IMR-90 (cell line): ENCODE measurements around the gene TMEM59. TPM values are rescaled to one million over a fixed set of nuclear protein-coding genes. Genes with fewer than 3 reads are reported as not detected.

ENCODE experiments used
- ATAC-seq: fragments of 200-7000 bp; cut with Tn5 transposase; 2 replicates; pipeline ENCODE4 v1.9.1; 2020; ENCODE audit warnings: low read depth, mild to moderate bottlenecking, moderate library complexity
- BruUV-seq: library from RNA; stranded (reverse); fragments of 400-500 nt; replicated peaks from 2 replicates; lab custom pipeline; 2021; lab: Mats Ljungman, UMichigan
- CTCF ChIA-PET: fragments of 300-600 bp; formaldehyde crosslinking; extraction: SDS; loops from one replicate; lab custom pipeline; 2021; ENCODE audit warnings: antibody characterized with exemption; lab: Yijun Ruan, JAX
- POLR2A ChIA-PET: fragments of 300-600 bp; sonication (Branson Sonifier 250); formaldehyde crosslinking; loops from one replicate; lab custom pipeline; 2022; ENCODE audit warnings: antibody characterized with exemption; ENCODE audit not compliant: unreplicated experiment; lab: Charles Lee
- DNase-seq: peaks from one replicate; pipeline ENCODE4 v3.0.0; 2013
- H2AFZ ChIP-seq: replicated peaks from 2 replicates; pipeline ENCODE3; 2013; ENCODE audit warnings: low read length, mild to moderate bottlenecking; ENCODE audit not compliant: poor library complexity
- H2AK5ac ChIP-seq: 2 replicates; pipeline ENCODE4 v1.6.1; 2013; ENCODE audit warnings: low read depth, low read length, inconsistent platforms
- H2AK9ac ChIP-seq: replicated peaks from 2 replicates; pipeline ENCODE3; 2013; ENCODE audit warnings: mild to moderate bottlenecking, low read depth, low read length, moderate library complexity; ENCODE audit not compliant: poor library complexity
- H2BK120ac ChIP-seq: 2 replicates; pipeline ENCODE4 v1.6.1; 2013; ENCODE audit warnings: low read depth, low read length, inconsistent platforms
- H2BK15ac ChIP-seq: 3 replicates; pipeline ENCODE4 v1.6.1; 2013; ENCODE audit warnings: low read depth, low read length, inconsistent platforms
- H2BK20ac ChIP-seq: 2 replicates; pipeline ENCODE4 v1.6.1; 2013; ENCODE audit warnings: low read depth, mild to moderate bottlenecking, inconsistent platforms, low read length, moderate library complexity
- H2BK5ac ChIP-seq: 2 replicates; pipeline ENCODE4 v1.6.1; 2013; ENCODE audit warnings: mild to moderate bottlenecking, low read depth, low read length, inconsistent platforms; ENCODE audit not compliant: poor library complexity, severe bottlenecking
- H3K14ac ChIP-seq: replicated peaks from 2 replicates; pipeline ENCODE4 v1.6.1; 2013; ENCODE audit warnings: low read depth, low read length, inconsistent platforms
- H3K18ac ChIP-seq: 2 replicates; pipeline ENCODE4 v1.6.1; 2013; ENCODE audit warnings: low read depth, low read length, control low read depth
- H3K23ac ChIP-seq: 2 replicates; pipeline ENCODE4 v1.6.1; 2013; ENCODE audit warnings: low read depth, low read length, inconsistent platforms
- H3K27ac ChIP-seq: 2 replicates; pipeline ENCODE4 v1.5.1; 2013; ENCODE audit warnings: mild to moderate bottlenecking, control low read depth, low read length; ENCODE audit not compliant: insufficient read depth
- H3K27me3 ChIP-seq: 2 replicates; pipeline ENCODE4 v1.6.1; 2013; ENCODE audit warnings: low read length; ENCODE audit not compliant: control insufficient read depth, insufficient read depth
- H3K36me3 ChIP-seq: 2 replicates; pipeline ENCODE4 v1.6.1; 2013; ENCODE audit warnings: low read length, mixed read lengths; ENCODE audit not compliant: control insufficient read depth, insufficient read depth
- H3K4ac ChIP-seq: 2 replicates; pipeline ENCODE4 v1.6.1; 2013; ENCODE audit warnings: low read depth, low read length, inconsistent platforms
- H3K4me1 ChIP-seq: 2 replicates; pipeline ENCODE4 v1.6.1; 2013; ENCODE audit warnings: low read length, mixed read lengths; ENCODE audit not compliant: control insufficient read depth, insufficient read depth
- H3K4me2 ChIP-seq: 2 replicates; pipeline ENCODE4 v1.6.1; 2013; ENCODE audit warnings: low read depth, mild to moderate bottlenecking, control low read depth, low read length, moderate library complexity
- H3K4me3 ChIP-seq: 2 replicates; pipeline ENCODE4 v1.5.1; 2013; ENCODE audit warnings: low read depth, mild to moderate bottlenecking, control low read depth, low read length, moderate library complexity; ENCODE audit not compliant: insufficient read depth
- H3K56ac ChIP-seq: 2 replicates; pipeline ENCODE4 v1.6.1; 2013; ENCODE audit warnings: low read length, inconsistent platforms; ENCODE audit not compliant: insufficient read depth; ENCODE audit errors: extremely low read depth
- H3K79me1 ChIP-seq, 2 experiments: 2 replicates each; pipeline ENCODE4 v1.6.1; 2013; ENCODE audit warnings: low read length in 2 of 2, inconsistent platforms in 1 of 2, low read depth in 1 of 2
- H3K9ac ChIP-seq: 2 replicates; pipeline ENCODE4 v1.6.1; 2013; ENCODE audit warnings: low read depth, low read length, control low read depth
- H3K9me1 ChIP-seq: 2 replicates; pipeline ENCODE4 v1.6.1; 2013; ENCODE audit warnings: low read length, inconsistent platforms; ENCODE audit not compliant: insufficient read depth
- H3K9me3 ChIP-seq: 2 replicates; pipeline ENCODE4 v1.6.1; 2013; ENCODE audit warnings: low read length; ENCODE audit not compliant: control insufficient read depth, insufficient read depth
- H4K20me1 ChIP-seq: 2 replicates; pipeline ENCODE4 v1.6.1; 2013; ENCODE audit warnings: low read length, inconsistent platforms; ENCODE audit not compliant: insufficient read depth
- H4K5ac ChIP-seq: 2 replicates; pipeline ENCODE4 v1.6.1; 2013; ENCODE audit warnings: mild to moderate bottlenecking, low read depth, low read length, control low read depth
- H4K8ac ChIP-seq, 2 experiments: 2 replicates each; pipeline ENCODE4 v1.6.1; 2013; ENCODE audit warnings: low read depth in 2 of 2, low read length in 2 of 2, control low read depth in 1 of 2, inconsistent platforms in 1 of 2
- H4K91ac ChIP-seq: 2 replicates; pipeline ENCODE4 v1.6.1; 2013; ENCODE audit warnings: low read depth, low read length, inconsistent platforms; ENCODE audit not compliant: insufficient read depth
- CEBPB ChIP-seq: IDR thresholded peaks from 2 replicates; pipeline ENCODE4 v1.6.1; 2012; ENCODE audit warnings: low read depth, low read length, improper control_type of control experiment
- CHD1 ChIP-seq: IDR thresholded peaks from 2 replicates; pipeline ENCODE4 v1.6.1; 2012; ENCODE audit warnings: low read depth, low read length, improper control_type of control experiment
- FOS ChIP-seq: fragments of 150-350 bp; IDR thresholded peaks from 2 replicates; pipeline ENCODE4 v1.6.1; 2016; ENCODE audit warnings: low read depth, low read length
- MAFK ChIP-seq: IDR thresholded peaks from 2 replicates; pipeline ENCODE4 v1.6.1; 2012; ENCODE audit warnings: low read depth, low read length, improper control_type of control experiment
- MAZ ChIP-seq: IDR thresholded peaks from 2 replicates; pipeline ENCODE4 v1.6.1; 2012; ENCODE audit warnings: low read depth, mild to moderate bottlenecking, low read length, improper control_type of control experiment, moderate library complexity, borderline replicate concordance
- MXI1 ChIP-seq: IDR thresholded peaks from 2 replicates; pipeline ENCODE4 v1.6.1; 2012; ENCODE audit warnings: low read depth, mild to moderate bottlenecking, low read length, moderate library complexity, borderline replicate concordance
- NFE2L2 ChIP-seq: fragments of 150-350 bp; IDR thresholded peaks from 2 replicates; pipeline ENCODE4 v1.6.1; 2016; ENCODE audit warnings: low read depth, mild to moderate bottlenecking, low read length
- POLR2A ChIP-seq: IDR thresholded peaks from 2 replicates; pipeline ENCODE4 v1.6.1; 2012; ENCODE audit warnings: mild to moderate bottlenecking, low read depth, low read length
- RAD21 ChIP-seq: IDR thresholded peaks from 2 replicates; pipeline ENCODE4 v1.6.1; 2012; ENCODE audit warnings: low read length, improper control_type of control experiment
- SMC3 ChIP-seq: fragments of 150-350 bp; IDR thresholded peaks from 2 replicates; pipeline ENCODE4 v1.6.1; 2016; ENCODE audit warnings: low read depth, mild to moderate bottlenecking, antibody characterized with exemption, low read length, moderate library complexity
- WGBS, 2 experiments: methylation state at CpG; one replicate each; pipeline versions ENCODE4 v1.1.5 to v1.1.7; 2013; ENCODE audit warnings: missing lambda C conversion rate in 2 of 2; ENCODE audit not compliant: insufficient read length in 1 of 2; ENCODE audit errors: extremely low coverage in 2 of 2; 5-methylcytosine and 5-hydroxymethylcytosine counted together
- dilution Hi-C: fragments of 300-500 bp; cut with HindIII; formaldehyde crosslinking; loops from one replicate; pipeline ENCODE4 v1.14.3; 2018; ENCODE audit warnings: low sequenced_read_pairs; ENCODE audit not compliant: unreplicated experiment
- in situ Hi-C: fragments of 300-500 bp; cut with MboI; formaldehyde crosslinking; loops from 3 replicates; pipeline ENCODE4 v1.14.3; 2019; ENCODE audit warnings: low sequenced_read_pairs, inconsistent platforms, mixed read lengths
- intact Hi-C: fragments of 100-400 bp; cut with micrococcal nuclease; formaldehyde crosslinking; loops from 2 replicates; pipeline ENCODE4 v1.10.0; 2022
- polyA plus RNA-seq, 3 experiments: library from polyadenylated mRNA; depleted of rRNA; stranded (reverse); fragments of >200 nt; gene quantifications; 2 replicates each; pipeline ENCODE4 v1.2.3, GENCODE V29; 2012; ENCODE audit warnings: low replicate concordance in 1 of 3
- total RNA-seq: library from RNA; depleted of rRNA; stranded (reverse); fragments of >200 nt; gene quantifications from 2 replicates; pipeline ENCODE4 v1.2.3, GENCODE V29; 2012
- TF ChIP-seq, protein P1 (sequence below): conservative IDR thresholded peaks from 2 replicates; pipeline ENCODE4 v1.5.1; 2012; ENCODE audit warnings: mild to moderate bottlenecking, low read depth, low read length, improper control_type of control experiment

The TMEM59 gene
- total and polyA plus RNA-seq, 2 of the 4 experiments (the other 2 are of a cell fraction), result 239 to 241 TPM

DNA sequence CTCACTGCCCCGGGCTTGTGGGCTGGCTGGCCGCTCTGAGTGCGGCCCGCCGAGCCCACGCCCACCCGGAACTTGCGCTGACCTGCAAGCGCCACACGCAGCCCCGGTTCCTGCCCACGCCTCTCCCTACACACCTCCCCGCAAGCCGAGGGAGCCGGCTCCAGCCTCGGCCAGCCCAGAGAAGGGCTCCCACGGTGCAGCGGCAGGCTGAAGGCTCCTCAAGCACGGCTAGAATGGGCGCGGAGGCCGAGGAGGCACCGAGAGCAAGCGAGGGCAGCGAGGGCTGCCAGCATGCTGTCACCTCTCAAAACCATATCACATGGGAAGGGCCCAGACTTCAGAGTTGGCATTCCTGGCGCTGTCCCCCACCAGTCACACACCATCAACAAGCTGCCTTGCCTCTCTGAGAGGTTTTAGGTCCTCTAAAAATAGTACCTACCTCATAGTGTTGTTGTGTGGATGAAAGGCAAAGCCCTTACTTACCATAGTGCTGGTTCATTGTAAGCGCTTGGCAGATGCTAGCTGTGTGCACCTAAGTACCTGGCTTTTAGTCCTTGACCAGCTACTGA is 48.4 kb downstream of the TMEM59 start:
- H3K4me1 ChIP-seq, result no peaks in the 10 kb centered on the region
- no peak overlapping the region for H2AK9ac ChIP-seq
- no peak overlapping the region for H3K9ac ChIP-seq
- no peak overlapping the region for H3K14ac ChIP-seq
- H3K18ac ChIP-seq, result no peak overlapping the region
- no TSS peak for BruUV-seq
- H4K8ac ChIP-seq, result no peak overlapping the region
- H3K56ac ChIP-seq, result no peak overlapping the region
- H2BK20ac ChIP-seq, result no peak overlapping the region
- H3K4ac ChIP-seq, result no peak overlapping the region
- H4K20me1 ChIP-seq, result no peaks in the 10 kb centered on the region
- ChIA-PET CTCF (interaction anchor here (0.5 kb wide), 1 partner anchor 45 kb away, joined by 6 read pairs; no protein-coding TSS in a partner anchor), POLR2A (no interaction called here)
- H3K27me3 ChIP-seq, result peaks cover 44% of the 10 kb centered on the region
- dilution Hi-C loops (no loop called here), in situ Hi-C loops (no loop called here), intact Hi-C loops (no loop called here)
- no peak overlapping the region for H3K4me2 ChIP-seq
- WGBS, 2 experiments, result 100% methylated on average over 2 of the region's 27 CpGs; no CpG with 5 or more reads in 1 of the 2 experiments
- H2BK5ac ChIP-seq, result no peak overlapping the region
- H3K27ac ChIP-seq, result no peak overlapping the region
- no peak overlapping the region for H2AFZ ChIP-seq
- ATAC-seq (no peak), DNase-seq (no peak)
- H3K4me3 ChIP-seq, result no peak overlapping the region
- H3K9me1 ChIP-seq, result no peaks in the 10 kb centered on the region
- no peaks in the 10 kb centered on the region for H3K79me1 ChIP-seq
- no peak overlapping the region for H4K5ac ChIP-seq
- no peak overlapping the region for H2BK120ac ChIP-seq
- H3K23ac ChIP-seq, result no peak overlapping the region
- no peaks in the 10 kb centered on the region for H3K36me3 ChIP-seq
- H2AK5ac ChIP-seq, result no peak overlapping the region
- no peak overlapping the region for H2BK15ac ChIP-seq
- peaks cover 2% of the 10 kb centered on the region; the same call in 1 of the 2 replicates for H3K9me3 ChIP-seq
- no peak overlapping the region for H4K91ac ChIP-seq
- no peak for TF ChIP-seq CEBPB
- no peak for TF ChIP-seq FOS
- TF ChIP-seq SMC3, result no peak
- TF ChIP-seq CHD1, result no peak
- TF ChIP-seq, protein P1, sequence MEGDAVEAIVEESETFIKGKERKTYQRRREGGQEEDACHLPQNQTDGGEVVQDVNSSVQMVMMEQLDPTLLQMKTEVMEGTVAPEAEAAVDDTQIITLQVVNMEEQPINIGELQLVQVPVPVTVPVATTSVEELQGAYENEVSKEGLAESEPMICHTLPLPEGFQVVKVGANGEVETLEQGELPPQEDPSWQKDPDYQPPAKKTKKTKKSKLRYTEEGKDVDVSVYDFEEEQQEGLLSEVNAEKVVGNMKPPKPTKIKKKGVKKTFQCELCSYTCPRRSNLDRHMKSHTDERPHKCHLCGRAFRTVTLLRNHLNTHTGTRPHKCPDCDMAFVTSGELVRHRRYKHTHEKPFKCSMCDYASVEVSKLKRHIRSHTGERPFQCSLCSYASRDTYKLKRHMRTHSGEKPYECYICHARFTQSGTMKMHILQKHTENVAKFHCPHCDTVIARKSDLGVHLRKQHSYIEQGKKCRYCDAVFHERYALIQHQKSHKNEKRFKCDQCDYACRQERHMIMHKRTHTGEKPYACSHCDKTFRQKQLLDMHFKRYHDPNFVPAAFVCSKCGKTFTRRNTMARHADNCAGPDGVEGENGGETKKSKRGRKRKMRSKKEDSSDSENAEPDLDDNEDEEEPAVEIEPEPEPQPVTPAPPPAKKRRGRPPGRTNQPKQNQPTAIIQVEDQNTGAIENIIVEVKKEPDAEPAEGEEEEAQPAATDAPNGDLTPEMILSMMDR, result no peak
- TF ChIP-seq RAD21, result no peak
- TF ChIP-seq MAFK, result no peak
- TF ChIP-seq MXI1, result no peak
- no peak for TF ChIP-seq POLR2A
- no peak for TF ChIP-seq NFE2L2
- no peak for TF ChIP-seq MAZ
